ENCODE results near the gene SPATA31C2.
"Not testable (repeated sequence)": the region's sequence is repeated elsewhere in the genome, so short reads cannot be mapped to it uniquely, and the experiment has no call there.

SPATA31C2 gene

DNA sequence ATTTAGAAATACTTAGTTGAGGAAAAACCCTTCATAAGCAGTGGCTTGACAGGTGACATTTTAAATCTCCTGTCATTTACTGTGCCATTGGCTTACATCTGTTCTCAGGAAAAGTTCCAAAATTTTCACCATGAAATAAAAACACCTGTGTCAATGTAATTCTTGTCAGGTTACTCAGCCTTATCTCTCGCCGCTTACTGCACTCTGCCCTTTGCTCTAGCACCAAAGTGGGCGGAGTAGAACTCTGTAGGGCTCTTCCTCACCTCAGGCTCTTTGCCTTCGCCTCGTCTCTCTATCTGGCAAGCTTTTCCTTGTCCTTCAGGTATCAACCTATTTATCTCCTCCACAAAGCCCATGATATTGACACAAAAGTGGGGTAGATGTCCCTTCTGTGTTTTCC is 20.2 kb downstream of the SPATA31C2 start:
- not testable (repeated sequence) for DNase-seq

DNA sequence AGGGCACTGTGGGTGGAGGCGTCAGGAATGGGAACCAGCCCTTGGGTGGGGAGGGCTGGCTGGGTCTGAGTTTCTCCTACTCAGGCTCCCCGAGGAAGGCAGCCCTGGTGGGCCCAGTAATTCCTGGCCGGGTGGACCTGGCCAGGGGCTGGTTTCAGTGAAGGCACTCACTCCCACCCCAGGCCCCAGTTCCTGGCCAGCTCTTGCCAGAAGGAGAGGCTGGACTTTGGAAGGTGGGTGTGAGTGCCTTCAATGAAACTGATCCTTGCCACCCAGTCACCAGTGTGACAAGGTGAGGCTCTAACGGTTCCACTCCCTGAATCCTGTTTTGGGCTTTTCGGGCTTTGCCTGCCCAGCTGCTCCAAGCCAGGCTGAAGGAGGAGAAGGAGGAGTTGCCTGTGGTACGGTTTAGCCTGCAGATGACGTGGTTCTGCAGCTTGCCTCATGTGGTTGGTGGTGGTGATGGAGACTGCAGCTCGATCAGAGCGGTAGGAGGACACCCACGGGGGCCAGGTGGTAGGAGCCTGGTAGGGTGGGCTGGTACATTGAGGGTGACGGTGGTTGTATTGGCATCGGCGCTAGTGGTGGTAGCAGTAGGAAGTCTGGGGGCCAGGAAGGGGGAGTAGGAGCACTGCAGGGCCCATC is 23.2 kb downstream of the SPATA31C2 start:
- DNase-seq: not testable (repeated sequence)

DNA sequence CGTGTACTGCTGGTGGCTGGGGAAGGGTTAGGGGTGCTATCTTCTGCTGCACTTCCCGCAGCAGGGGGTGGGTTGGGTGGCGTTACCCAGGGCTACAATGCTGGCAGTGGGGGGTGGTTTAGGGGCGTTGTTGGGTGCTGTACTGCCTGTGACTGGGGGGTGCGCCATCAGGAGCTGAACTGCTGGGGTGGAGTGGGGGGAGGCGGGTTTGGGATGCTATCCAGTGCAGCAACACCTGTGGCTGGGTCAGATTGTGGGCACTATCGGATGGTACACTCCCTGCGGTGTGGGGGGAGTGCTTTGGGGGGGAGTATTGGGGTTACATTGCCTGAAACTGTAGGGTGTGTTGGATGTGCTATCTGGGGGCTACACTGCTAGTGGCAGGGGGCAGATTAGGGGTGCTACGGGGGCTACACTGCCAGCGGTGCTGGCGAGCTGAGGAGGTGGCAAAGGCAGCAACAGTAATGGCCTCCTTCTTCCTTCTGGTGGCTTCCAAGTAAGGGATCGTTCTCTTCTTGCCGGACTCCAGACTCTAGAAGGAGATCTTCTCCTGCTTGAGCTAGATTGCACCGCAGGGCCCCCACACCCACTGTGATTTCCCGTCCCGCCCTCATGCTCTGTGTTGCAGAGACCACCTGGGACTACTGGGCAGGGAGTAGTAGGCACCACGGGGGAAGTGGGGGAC is 23.9 kb downstream of the SPATA31C2 start:
- DNase-seq: not testable (repeated sequence)

DNA sequence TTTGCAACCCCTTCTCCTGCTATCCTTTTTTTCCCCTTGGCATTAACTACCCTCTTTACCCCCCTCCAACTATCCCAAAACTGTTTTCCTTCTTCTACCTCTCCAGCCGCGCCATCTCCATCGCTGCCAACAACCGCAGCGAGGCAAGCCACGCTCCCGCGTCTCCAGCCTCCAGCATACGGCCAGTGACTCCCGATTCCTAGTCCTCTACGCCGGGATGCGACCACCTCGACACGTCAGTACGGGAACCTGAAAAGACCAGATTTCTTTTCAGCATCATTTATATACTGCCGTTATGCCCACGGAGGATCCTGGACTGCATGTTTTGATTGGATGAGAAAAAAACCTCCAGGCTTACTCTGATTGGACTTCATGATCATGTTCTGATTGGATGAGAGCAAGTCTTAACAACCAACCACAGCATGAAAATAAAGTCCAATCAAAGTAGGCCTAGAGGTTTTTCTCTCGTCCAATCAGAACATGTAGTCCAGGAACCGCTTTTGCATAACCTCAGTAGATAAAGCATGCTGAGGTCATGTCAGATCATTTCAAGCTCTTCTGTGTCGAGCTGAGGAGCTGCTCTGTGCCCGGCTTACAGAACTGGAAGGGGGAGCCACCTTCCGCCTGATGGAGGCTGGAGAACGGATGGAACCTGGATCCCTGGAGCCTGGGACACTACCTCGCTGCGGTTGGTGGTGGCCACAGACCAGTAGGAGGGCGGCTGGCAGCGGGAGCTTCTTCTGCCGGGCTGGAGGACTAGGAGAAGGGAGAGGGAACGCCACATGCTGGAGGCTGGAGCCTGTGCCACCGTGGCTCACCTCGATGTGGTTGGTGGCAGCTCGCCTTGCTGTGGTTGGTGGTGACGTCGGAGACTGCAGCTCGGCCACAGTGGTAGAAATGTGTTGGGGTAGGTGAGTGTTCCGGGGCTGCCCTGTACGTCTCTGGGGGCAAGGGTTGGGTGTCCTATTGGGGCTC is 24.8 kb downstream of the SPATA31C2 start:
- not testable (repeated sequence) for DNase-seq

DNA sequence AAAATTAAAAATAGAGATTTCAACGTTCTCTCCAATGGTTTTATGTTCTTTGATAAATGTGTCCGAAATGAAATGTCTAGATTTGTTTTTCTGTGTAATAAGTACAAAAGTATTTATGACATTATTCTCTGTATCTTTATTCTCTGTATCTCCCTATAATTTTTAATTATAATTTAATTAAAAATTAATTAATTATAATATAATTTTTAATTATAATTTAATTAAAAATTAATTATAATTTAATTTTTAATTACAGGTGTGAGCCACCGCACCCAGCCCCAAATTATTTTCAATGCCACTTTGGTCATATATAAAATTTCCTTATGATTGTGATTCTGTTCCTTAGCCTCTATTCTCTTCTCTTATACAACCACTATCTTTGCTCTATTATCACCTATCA is 28.2 kb downstream of the SPATA31C2 start:
- DNase-seq: no peak

DNA sequence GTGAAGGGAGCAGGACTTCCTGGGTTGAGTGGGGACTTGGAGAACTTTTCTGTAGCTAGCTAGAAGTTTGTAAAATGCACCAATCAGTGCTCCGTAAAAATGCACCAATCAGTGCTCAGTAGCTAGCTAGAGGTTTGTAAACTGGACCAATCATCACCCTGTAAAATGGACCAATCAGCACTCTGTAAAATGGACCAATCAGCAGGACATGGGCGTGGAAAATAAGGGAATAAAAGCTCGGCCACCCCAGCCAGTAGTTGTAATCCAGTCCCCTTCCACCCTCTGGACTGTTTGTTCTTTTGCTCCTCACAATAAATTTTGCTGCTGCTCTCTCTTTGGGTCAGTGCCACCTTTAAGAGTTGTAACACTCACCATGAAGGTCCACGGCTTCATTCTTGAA is 29.5 kb downstream of the SPATA31C2 start:
- DNase-seq: no peak

DNA sequence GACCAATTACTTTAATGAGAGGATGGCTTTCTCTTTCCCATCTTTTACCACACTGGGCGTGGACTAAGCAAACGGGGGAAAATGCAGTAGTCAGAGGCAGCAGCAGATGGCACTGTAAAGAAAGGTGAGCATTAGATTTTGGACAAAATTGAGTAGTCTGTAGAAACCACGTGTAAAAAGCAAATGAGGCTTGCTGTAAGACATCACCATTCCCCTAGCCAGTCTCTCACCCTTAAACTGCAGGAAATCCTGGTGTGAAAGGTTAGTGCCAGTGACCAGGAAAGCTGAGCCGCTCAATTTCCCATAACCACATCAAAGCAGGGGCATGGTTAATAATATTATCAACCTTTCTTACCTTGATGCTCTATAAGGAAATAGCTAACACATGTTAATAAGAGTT is 31.8 kb downstream of the SPATA31C2 start:
- DNase-seq: peak; percentile 23

- no peak for DNase-seq
Observed at GRCh38 chr9:88092797-88093331, 45.4 kb downstream of the SPATA31C2 start.

DNA sequence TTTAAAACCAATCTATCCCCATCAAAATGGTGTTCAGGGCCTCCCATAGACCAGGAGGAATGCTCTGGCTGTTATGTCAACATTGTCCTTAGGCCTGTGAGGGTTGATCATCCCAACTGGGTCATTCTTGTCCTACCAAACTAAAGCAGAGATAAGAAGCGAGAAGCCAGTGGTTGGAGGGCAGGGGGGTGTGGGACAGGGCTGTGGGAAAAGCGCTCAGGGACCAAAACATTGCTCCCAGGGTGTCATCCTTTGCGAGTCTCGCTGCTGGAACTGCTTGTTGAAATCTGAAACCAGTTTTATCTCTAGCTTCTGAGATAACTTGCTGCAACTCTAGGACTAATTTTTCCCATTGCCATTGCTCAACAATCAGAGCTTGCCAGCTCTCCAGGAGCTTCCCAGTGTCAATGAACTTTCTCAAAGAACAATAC is 48.1 kb downstream of the SPATA31C2 start:
- DNase-seq: no peak

DNA sequence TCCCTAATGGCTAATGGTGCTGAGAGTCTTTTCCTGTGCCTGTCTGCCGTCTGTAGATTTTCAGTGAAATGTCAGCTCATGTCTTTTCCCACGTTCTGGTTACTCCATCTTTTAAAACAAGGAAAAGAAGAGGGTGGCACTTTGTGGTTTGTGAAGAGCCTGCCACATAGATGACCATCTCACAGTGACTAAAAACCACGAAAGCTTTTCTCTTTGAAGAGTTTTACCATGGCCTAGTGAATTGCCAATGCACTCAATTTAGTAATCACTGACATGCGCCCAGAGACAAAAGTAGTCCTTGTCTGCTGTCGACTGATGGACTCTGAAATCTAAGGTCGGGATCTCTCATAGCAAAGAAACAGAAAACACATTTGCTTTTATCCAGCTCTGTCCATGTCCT is 50.4 kb downstream of the SPATA31C2 start:
- DNase-seq: no peak

- DNase-seq: no peak
Observed at GRCh38 chr9:88085476-88085875, 52.8 kb downstream of the SPATA31C2 start.

GRCh38 chr9:88084357-88085183 is 53.7 kb downstream of the SPATA31C2 start:
- no peak for DNase-seq

All from activated CD4-positive, alpha-beta T cell treated with anti-CD3 and anti-CD28 coated beads, Interleukin-2, amount 50 U/mL, for 16 hours (primary cell).